AG04449 (cell line): Measurements from ENCODE around the gene PDE7B.

Source experiments
- CTCF ChIA-PET: fragments of 350-600 bp; formaldehyde crosslinking; extraction: SDS; loops from one replicate; lab custom pipeline; 2021; ENCODE audit warnings: antibody characterized with exemption; lab: Yijun Ruan, JAX
- POLR2A ChIA-PET: fragments of 400-600, 350-600 bp; formaldehyde crosslinking; extraction: SDS; loops from one replicate; lab custom pipeline; 2020; ENCODE audit warnings: antibody characterized with exemption, inconsistent platforms; lab: Yijun Ruan, JAX
- DNase-seq: peaks from one replicate; pipeline ENCODE4 v3.0.0-alpha.2; 2010; ENCODE audit warnings: low read depth, low spot score
- H3K4me3 ChIP-seq: 2 replicates; pipeline ENCODE4 v1.5.1; 2011; ENCODE audit warnings: low read depth, mild to moderate bottlenecking, control low read depth, low read length
- TF ChIP-seq, protein P1 (sequence below): IDR thresholded peaks from one replicate; pipeline ENCODE4 v1.5.1; 2011; ENCODE audit warnings: mild to moderate bottlenecking, moderate library complexity, low read length, control low read depth, inconsistent platforms; ENCODE audit not compliant: insufficient read depth; ENCODE audit errors: missing control alignments

Gene PDE7B

DNA sequence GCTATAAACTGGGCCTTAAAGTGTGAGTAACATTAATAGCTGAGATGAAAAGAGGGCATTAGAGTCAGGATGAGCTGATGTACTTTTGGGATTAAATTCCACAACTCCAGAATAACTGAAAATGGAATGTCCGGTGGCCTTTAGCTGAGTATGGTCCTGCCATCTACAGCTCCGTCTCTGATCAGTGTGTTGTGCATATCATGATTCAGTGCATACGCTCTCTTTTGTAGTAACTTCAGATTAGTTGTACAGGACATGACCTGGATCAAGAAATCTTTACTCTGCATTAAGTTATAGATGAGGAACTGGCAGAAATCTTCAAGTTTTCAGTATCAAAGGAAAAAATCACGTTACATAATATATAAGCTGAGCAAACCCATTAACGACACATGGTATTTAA is 306.2 kb downstream of the PDE7B start:
- ChIA-PET CTCF (interaction anchor here (0.7 kb wide), 1 partner anchor 21 kb away, joined by 3 read pairs; no protein-coding TSS in a partner anchor), POLR2A (no interaction called here)
- H3K4me3 ChIP-seq = no peak overlapping the region
- DNase-seq = no peak
- TF ChIP-seq, protein P1, sequence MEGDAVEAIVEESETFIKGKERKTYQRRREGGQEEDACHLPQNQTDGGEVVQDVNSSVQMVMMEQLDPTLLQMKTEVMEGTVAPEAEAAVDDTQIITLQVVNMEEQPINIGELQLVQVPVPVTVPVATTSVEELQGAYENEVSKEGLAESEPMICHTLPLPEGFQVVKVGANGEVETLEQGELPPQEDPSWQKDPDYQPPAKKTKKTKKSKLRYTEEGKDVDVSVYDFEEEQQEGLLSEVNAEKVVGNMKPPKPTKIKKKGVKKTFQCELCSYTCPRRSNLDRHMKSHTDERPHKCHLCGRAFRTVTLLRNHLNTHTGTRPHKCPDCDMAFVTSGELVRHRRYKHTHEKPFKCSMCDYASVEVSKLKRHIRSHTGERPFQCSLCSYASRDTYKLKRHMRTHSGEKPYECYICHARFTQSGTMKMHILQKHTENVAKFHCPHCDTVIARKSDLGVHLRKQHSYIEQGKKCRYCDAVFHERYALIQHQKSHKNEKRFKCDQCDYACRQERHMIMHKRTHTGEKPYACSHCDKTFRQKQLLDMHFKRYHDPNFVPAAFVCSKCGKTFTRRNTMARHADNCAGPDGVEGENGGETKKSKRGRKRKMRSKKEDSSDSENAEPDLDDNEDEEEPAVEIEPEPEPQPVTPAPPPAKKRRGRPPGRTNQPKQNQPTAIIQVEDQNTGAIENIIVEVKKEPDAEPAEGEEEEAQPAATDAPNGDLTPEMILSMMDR = no peak

DNA sequence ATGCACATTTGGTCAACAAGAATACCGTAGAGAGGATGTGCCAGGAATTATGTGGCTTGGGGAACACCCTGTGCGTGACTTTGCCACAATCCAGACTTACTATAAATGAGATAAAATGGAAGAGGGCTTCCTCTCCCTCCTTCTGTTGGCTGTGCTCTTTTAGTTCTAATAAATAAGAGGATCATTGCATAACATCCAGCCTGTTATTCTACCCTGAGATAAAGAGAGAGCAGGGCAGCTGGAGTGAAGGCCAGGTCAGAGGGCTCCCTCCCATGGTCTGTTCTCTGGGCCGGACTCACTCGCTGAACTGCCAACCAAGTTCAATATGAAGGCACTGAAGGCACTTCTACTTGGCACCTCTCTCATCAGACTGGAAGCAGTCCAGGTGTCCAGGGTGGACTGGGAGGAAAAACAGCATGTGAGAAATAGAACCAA is 306.9 kb downstream of the PDE7B start:
- ChIA-PET CTCF (interaction anchor here (0.7 kb wide), 1 partner anchor 22 kb away, joined by 3 read pairs; no protein-coding TSS in a partner anchor), POLR2A (no interaction called here)
- no peak for DNase-seq

DNA sequence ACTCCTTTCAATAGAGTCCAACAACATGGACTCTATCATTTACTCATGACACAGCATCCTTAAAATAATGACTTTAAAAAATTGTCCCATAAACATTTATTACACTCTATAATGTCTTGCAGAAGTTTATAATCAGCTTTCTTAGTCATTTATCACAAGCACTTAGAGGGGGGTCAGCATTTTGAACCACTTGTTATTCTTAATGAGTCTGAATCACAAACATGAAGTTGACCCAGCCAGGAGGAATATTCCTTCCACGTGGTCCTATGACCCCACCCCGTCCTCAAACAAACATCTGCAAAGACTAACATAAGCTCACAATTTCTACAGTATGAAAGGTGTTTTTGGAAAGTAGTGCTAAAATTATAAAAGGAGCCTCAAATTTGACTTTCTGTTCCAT is 307.5 kb downstream of the PDE7B start:
- TF ChIP-seq, protein P1 = no peak
- H3K4me3 ChIP-seq = no peak overlapping the region
- DNase-seq = no peak
- ChIA-PET POLR2A (no interaction called here), CTCF (no interaction called here)

More for the DNA sequence above, 306.9 kb downstream of the PDE7B start:
- TF ChIP-seq, protein P1 = no peak
- no peak overlapping the region for H3K4me3 ChIP-seq

DNA sequence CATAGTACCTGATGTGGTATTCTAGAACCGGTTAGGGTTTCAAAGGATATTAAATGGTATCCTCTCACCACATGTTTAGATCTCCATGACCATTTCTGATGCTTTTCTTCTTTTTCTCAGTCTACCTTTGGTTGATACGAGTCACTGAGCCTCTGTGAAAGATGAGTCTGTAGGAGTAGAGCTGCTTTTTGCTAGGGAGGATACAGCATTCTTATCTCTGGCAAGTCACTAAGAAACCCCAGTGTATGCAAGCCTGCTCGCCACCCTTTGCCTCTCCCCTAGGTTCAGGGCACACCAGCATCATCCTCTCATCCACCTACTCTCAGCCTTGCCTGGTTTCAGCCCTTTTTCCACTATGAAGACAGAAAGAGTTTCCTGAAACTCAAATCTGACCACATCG is 308.7 kb downstream of the PDE7B start:
- TF ChIP-seq, protein P1 = no peak
- no peak for DNase-seq
- CTCF ChIA-PET = no interaction called here
- POLR2A ChIA-PET = no interaction called here
- no peak overlapping the region for H3K4me3 ChIP-seq

DNA sequence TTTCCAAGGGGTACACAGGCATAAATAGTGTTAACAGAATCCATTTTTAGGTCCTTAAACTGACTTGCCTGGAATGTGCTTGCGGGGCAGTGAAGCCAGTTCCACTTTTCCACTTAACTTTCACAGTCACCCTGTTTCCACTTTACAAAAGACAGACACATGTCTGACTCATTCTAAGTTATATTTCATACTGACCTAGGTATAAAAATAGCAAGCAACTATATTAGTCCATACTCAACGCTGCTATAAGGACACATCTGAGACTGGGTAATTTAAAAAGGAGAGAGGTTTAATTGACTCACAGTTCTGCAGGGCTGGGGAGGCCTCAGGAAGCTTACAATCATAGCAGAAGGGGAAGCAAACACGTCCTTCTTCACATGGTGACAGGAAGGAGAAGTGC is 310.4 kb downstream of the PDE7B start:
- TF ChIP-seq, protein P1 = no peak
- ChIA-PET CTCF (no interaction called here), POLR2A (no interaction called here)
- H3K4me3 ChIP-seq = no peak overlapping the region
- no peak for DNase-seq

DNA sequence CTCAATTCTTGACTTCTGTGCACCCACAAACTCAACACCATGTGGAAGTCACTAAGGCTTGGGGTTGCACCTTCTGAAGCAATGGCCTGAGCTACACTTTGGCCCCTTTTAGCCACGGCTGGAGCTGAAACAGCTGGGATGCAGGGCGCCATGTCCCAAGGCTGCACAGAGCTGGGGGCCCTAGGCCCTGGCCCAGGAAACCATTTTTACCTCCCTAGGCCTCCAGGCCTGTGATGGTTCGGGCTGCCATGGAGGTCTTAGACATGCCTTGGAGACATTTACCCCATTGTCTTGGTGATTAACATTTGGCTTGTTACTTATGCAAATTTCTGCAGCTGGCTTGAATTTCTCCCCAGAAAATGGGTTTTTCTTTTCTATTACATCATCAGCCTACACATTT is 311.8 kb downstream of the PDE7B start:
- H3K4me3 ChIP-seq = no peak overlapping the region
- TF ChIP-seq, protein P1 = no peak
- CTCF ChIA-PET = no interaction called here
- no peak for DNase-seq
- POLR2A ChIA-PET = no interaction called here
